Kidney (tissue), 14 donors: ENCODE data around the gene ZNF689. TPM values are rescaled to one million over a fixed set of nuclear protein-coding genes. Genes with fewer than 3 reads are reported as not detected.
"Not testable (repeated sequence)": the region's sequence is repeated elsewhere in the genome, so short reads cannot be mapped to it uniquely, and the experiment has no call there.

Source experiments
- DNase-seq, 5 donors: peaks; one replicate each; pipeline ENCODE4 v3.0.0-alpha.2; 2013 to 2020
- FAIRE-seq: peaks from 2 replicates; lab custom pipeline; 2012; peaks lifted over from hg19 to GRCh38; lab: Jason Lieb, UNC
- H3K27ac ChIP-seq, 2 donors: one replicate each; pipeline ENCODE4 v1.7.0; 2013; ENCODE audit warnings: low read depth in 2 of 2, low read length in 2 of 2, inconsistent platforms in 1 of 2
- H3K27me3 ChIP-seq: one replicate; pipeline ENCODE4 v1.7.1; 2013; ENCODE audit warnings: low read length, inconsistent platforms; ENCODE audit not compliant: control insufficient read depth, insufficient read depth
- H3K36me3 ChIP-seq, 3 donors: one replicate each; pipeline versions ENCODE4 v1.7.0 to v1.7.1; 2013; ENCODE audit warnings: low read length in 3 of 3, control low read depth in 1 of 3, inconsistent platforms in 1 of 3; ENCODE audit not compliant: insufficient read depth in 3 of 3, control insufficient read depth in 2 of 3
- H3K4me1 ChIP-seq, 3 donors: one replicate each; pipeline versions ENCODE4 v1.7.0 to v1.7.1; 2013; ENCODE audit warnings: low read length in 3 of 3, inconsistent platforms in 1 of 3, low read depth in 1 of 3; ENCODE audit not compliant: control insufficient read depth in 2 of 3, insufficient read depth in 2 of 3
- H3K4me3 ChIP-seq, 3 donors: one replicate each; pipeline versions ENCODE4 v1.7.0 to v1.8.1; 2013; ENCODE audit warnings: low read length in 3 of 3, control low read depth in 1 of 3, inconsistent platforms in 1 of 3
- H3K9ac ChIP-seq, 3 donors: one replicate each; pipeline versions ENCODE4 v1.7.0 to v1.7.1; 2013; ENCODE audit warnings: low read length in 3 of 3, control low read depth in 1 of 3, inconsistent platforms in 1 of 3
- H3K9me3 ChIP-seq, 3 donors: one replicate each; pipeline versions ENCODE4 v1.7.0 to v1.7.1; 2013; ENCODE audit warnings: low read length in 3 of 3, control low read depth in 1 of 3, inconsistent platforms in 1 of 3; ENCODE audit not compliant: control insufficient read depth in 2 of 3, insufficient read depth in 1 of 3
- CTCF ChIP-seq: IDR thresholded peaks from 3 replicates; pipeline ENCODE4 v1.5.1; 2012; ENCODE audit warnings: mild to moderate bottlenecking, moderate library complexity, borderline replicate concordance; ENCODE audit not compliant: insufficient read depth; ENCODE audit errors: extremely low read depth
- intact Hi-C: fragments of 100-400 bp; cut with DNase I; formaldehyde crosslinking; loops from one replicate; pipeline ENCODE4 v1.11.1; 2022
- polyA plus RNA-seq: library from polyadenylated mRNA; stranded (reverse); fragments of 350-450 nt; fragmentation: Illumina TruSeq; extraction: RNeasy Lipid Tissue Mini Kit (QIAGEN cat#74804); gene quantifications from one replicate; pipeline ENCODE4 v1.2.3, GENCODE V29; 2014; ENCODE audit warnings: low read depth, low replicate concordance; ENCODE audit not compliant: insufficient read depth
- total RNA-seq: library from RNA; stranded (reverse); fragmentation: NEBNext Ultra II Directional; extraction: Animal tissue kit (Norgen Biotek cat#: 25700); gene quantifications from one replicate; pipeline ENCODE4 v1.2.1, GENCODE V29; 2021
- donor health status: control.
- donor health status: control.
- donor health status: control.
- donor health status: control.
- donor health status: control.
- donor health status: DM: yes; HTN: yes; CAD: no.
- donor health status: Normal renal cell carcinoma (clear cell type).

ZNF689 gene
- total and polyA plus RNA-seq, 2 donors from 2014 or later = 3.9 to 9.0 TPM

- DNase-seq (peak in 3 of 5 donors; percentile 27 to 69 (median 49)), FAIRE-seq (no peak)
- H3K9ac ChIP-seq = no peak overlapping the region
- intact Hi-C loops = no loop called here
- H3K27me3 ChIP-seq = no peaks in the 10 kb centered on the region
- TF ChIP-seq CTCF = peak; percentile 10
- H3K4me3 ChIP-seq = no peak overlapping the region
- peaks cover 0 to 3% (median 0%) of the 10 kb centered on the region in 3 donors for H3K4me1 ChIP-seq
- H3K9me3 ChIP-seq = no peaks in the 10 kb centered on the region
- no peaks in the 10 kb centered on the region for H3K36me3 ChIP-seq
- H3K27ac ChIP-seq = no peak overlapping the region
Observed at GRCh38 chr16:30637944-30638343, 27.8 kb upstream of the ZNF689 start.

- H3K4me1 ChIP-seq, H3K4me3 ChIP-seq, H3K9me3 ChIP-seq, FAIRE-seq, H3K9ac ChIP-seq, intact Hi-C loops, H3K27me3 ChIP-seq, H3K36me3 ChIP-seq, DNase-seq, H3K27ac ChIP-seq: not testable (repeated sequence)
Observed at GRCh38 chr16:30637139-30637538, 26.9 kb upstream of the ZNF689 start.

- DNase-seq = no peak
- intact Hi-C loops = no loop called here
- Histone ChIP-seq H3K4me1 (peaks cover 0 to 3% (median 0%) of the 10 kb centered on the region in 3 donors), H3K27me3 (no peaks in the 10 kb centered on the region), H3K4me3 (no peak overlapping the region), H3K9me3 (no peaks in the 10 kb centered on the region), H3K9ac (no peak overlapping the region), H3K27ac (no peak overlapping the region), H3K36me3 (no peaks in the 10 kb centered on the region)
- TF ChIP-seq CTCF = no peak
- FAIRE-seq = no peak
Observed at GRCh38 chr16:30636599-30636998, 26.4 kb upstream of the ZNF689 start.

GRCh38 chr16:30633526-30633925, 23.3 kb upstream of the ZNF689 start:
- peak overlapping the region; percentile 75 to 94 (median 92) for H3K4me3 ChIP-seq
- no peaks in the 10 kb centered on the region for H3K27me3 ChIP-seq
- H3K36me3 ChIP-seq = no peaks in the 10 kb centered on the region
- H3K4me1 ChIP-seq = peaks cover 0 to 3% (median 0%) of the 10 kb centered on the region in 3 donors
- no peaks in the 10 kb centered on the region for H3K9me3 ChIP-seq
- H3K27ac ChIP-seq = peak overlapping the region; percentile 74 to 94
- DNase-seq (no peak), FAIRE-seq (no peak)
- TF ChIP-seq CTCF = no peak
- intact Hi-C loops = no loop called here
- H3K9ac ChIP-seq = peak overlapping the region; percentile 75 to 84 (median 81)

- H3K4me3 ChIP-seq, H3K9ac ChIP-seq, H3K9me3 ChIP-seq, FAIRE-seq, H3K27me3 ChIP-seq, H3K27ac ChIP-seq, H3K36me3 ChIP-seq, intact Hi-C loops, H3K4me1 ChIP-seq: not testable (repeated sequence)
- peak in 1 of 5 donors; percentile 22 for DNase-seq
Observed at GRCh38 chr16:30632454-30632853, 22.3 kb upstream of the ZNF689 start.
